IMR-90 (cell line): ENCODE data around the gene CDK5R1. TPM values are rescaled to one million over a fixed set of nuclear protein-coding genes. Genes with fewer than 3 reads are reported as not detected.

Source experiments
- ATAC-seq: fragments of 200-7000 bp; cut with Tn5 transposase; 2 replicates; pipeline ENCODE4 v1.9.1; 2020; ENCODE audit warnings: low read depth, mild to moderate bottlenecking, moderate library complexity
- BruUV-seq: library from RNA; stranded (reverse); fragments of 400-500 nt; replicated peaks from 2 replicates; lab custom pipeline; 2021; lab: Mats Ljungman, UMichigan
- CTCF ChIA-PET: fragments of 300-600 bp; formaldehyde crosslinking; extraction: SDS; loops from one replicate; lab custom pipeline; 2021; ENCODE audit warnings: antibody characterized with exemption; lab: Yijun Ruan, JAX
- POLR2A ChIA-PET: fragments of 300-600 bp; sonication (Branson Sonifier 250); formaldehyde crosslinking; loops from one replicate; lab custom pipeline; 2022; ENCODE audit warnings: antibody characterized with exemption; ENCODE audit not compliant: unreplicated experiment; lab: Charles Lee
- DNase-seq: peaks from one replicate; pipeline ENCODE4 v3.0.0; 2013
- H2AFZ ChIP-seq: replicated peaks from 2 replicates; pipeline ENCODE3; 2013; ENCODE audit warnings: low read length, mild to moderate bottlenecking; ENCODE audit not compliant: poor library complexity
- H2AK5ac ChIP-seq: 2 replicates; pipeline ENCODE4 v1.6.1; 2013; ENCODE audit warnings: low read depth, low read length, inconsistent platforms
- H2AK9ac ChIP-seq: replicated peaks from 2 replicates; pipeline ENCODE3; 2013; ENCODE audit warnings: mild to moderate bottlenecking, low read depth, low read length, moderate library complexity; ENCODE audit not compliant: poor library complexity
- H2BK120ac ChIP-seq: 2 replicates; pipeline ENCODE4 v1.6.1; 2013; ENCODE audit warnings: low read depth, low read length, inconsistent platforms
- H2BK15ac ChIP-seq: 3 replicates; pipeline ENCODE4 v1.6.1; 2013; ENCODE audit warnings: low read depth, low read length, inconsistent platforms
- H2BK20ac ChIP-seq: 2 replicates; pipeline ENCODE4 v1.6.1; 2013; ENCODE audit warnings: low read depth, mild to moderate bottlenecking, inconsistent platforms, low read length, moderate library complexity
- H2BK5ac ChIP-seq: 2 replicates; pipeline ENCODE4 v1.6.1; 2013; ENCODE audit warnings: mild to moderate bottlenecking, low read depth, low read length, inconsistent platforms; ENCODE audit not compliant: poor library complexity, severe bottlenecking
- H3K14ac ChIP-seq: replicated peaks from 2 replicates; pipeline ENCODE4 v1.6.1; 2013; ENCODE audit warnings: low read depth, low read length, inconsistent platforms
- H3K18ac ChIP-seq: 2 replicates; pipeline ENCODE4 v1.6.1; 2013; ENCODE audit warnings: low read depth, low read length, control low read depth
- H3K23ac ChIP-seq: 2 replicates; pipeline ENCODE4 v1.6.1; 2013; ENCODE audit warnings: low read depth, low read length, inconsistent platforms
- H3K27ac ChIP-seq: 2 replicates; pipeline ENCODE4 v1.5.1; 2013; ENCODE audit warnings: mild to moderate bottlenecking, control low read depth, low read length; ENCODE audit not compliant: insufficient read depth
- H3K27me3 ChIP-seq: 2 replicates; pipeline ENCODE4 v1.6.1; 2013; ENCODE audit warnings: low read length; ENCODE audit not compliant: control insufficient read depth, insufficient read depth
- H3K36me3 ChIP-seq: 2 replicates; pipeline ENCODE4 v1.6.1; 2013; ENCODE audit warnings: low read length, mixed read lengths; ENCODE audit not compliant: control insufficient read depth, insufficient read depth
- H3K4ac ChIP-seq: 2 replicates; pipeline ENCODE4 v1.6.1; 2013; ENCODE audit warnings: low read depth, low read length, inconsistent platforms
- H3K4me1 ChIP-seq: 2 replicates; pipeline ENCODE4 v1.6.1; 2013; ENCODE audit warnings: low read length, mixed read lengths; ENCODE audit not compliant: control insufficient read depth, insufficient read depth
- H3K4me2 ChIP-seq: 2 replicates; pipeline ENCODE4 v1.6.1; 2013; ENCODE audit warnings: low read depth, mild to moderate bottlenecking, control low read depth, low read length, moderate library complexity
- H3K4me3 ChIP-seq: 2 replicates; pipeline ENCODE4 v1.5.1; 2013; ENCODE audit warnings: low read depth, mild to moderate bottlenecking, control low read depth, low read length, moderate library complexity; ENCODE audit not compliant: insufficient read depth
- H3K56ac ChIP-seq: 2 replicates; pipeline ENCODE4 v1.6.1; 2013; ENCODE audit warnings: low read length, inconsistent platforms; ENCODE audit not compliant: insufficient read depth; ENCODE audit errors: extremely low read depth
- H3K79me1 ChIP-seq, 2 experiments: 2 replicates each; pipeline ENCODE4 v1.6.1; 2013; ENCODE audit warnings: low read length in 2 of 2, inconsistent platforms in 1 of 2, low read depth in 1 of 2
- H3K9ac ChIP-seq: 2 replicates; pipeline ENCODE4 v1.6.1; 2013; ENCODE audit warnings: low read depth, low read length, control low read depth
- H3K9me1 ChIP-seq: 2 replicates; pipeline ENCODE4 v1.6.1; 2013; ENCODE audit warnings: low read length, inconsistent platforms; ENCODE audit not compliant: insufficient read depth
- H3K9me3 ChIP-seq: 2 replicates; pipeline ENCODE4 v1.6.1; 2013; ENCODE audit warnings: low read length; ENCODE audit not compliant: control insufficient read depth, insufficient read depth
- H4K20me1 ChIP-seq: 2 replicates; pipeline ENCODE4 v1.6.1; 2013; ENCODE audit warnings: low read length, inconsistent platforms; ENCODE audit not compliant: insufficient read depth
- H4K5ac ChIP-seq: 2 replicates; pipeline ENCODE4 v1.6.1; 2013; ENCODE audit warnings: mild to moderate bottlenecking, low read depth, low read length, control low read depth
- H4K8ac ChIP-seq, 2 experiments: 2 replicates each; pipeline ENCODE4 v1.6.1; 2013; ENCODE audit warnings: low read depth in 2 of 2, low read length in 2 of 2, control low read depth in 1 of 2, inconsistent platforms in 1 of 2
- H4K91ac ChIP-seq: 2 replicates; pipeline ENCODE4 v1.6.1; 2013; ENCODE audit warnings: low read depth, low read length, inconsistent platforms; ENCODE audit not compliant: insufficient read depth
- BHLHE40 ChIP-seq: fragments of 150-350 bp; IDR thresholded peaks from 2 replicates; pipeline ENCODE4 v1.6.1; 2016; ENCODE audit warnings: mild to moderate bottlenecking, low read depth, low read length
- CEBPB ChIP-seq: IDR thresholded peaks from 2 replicates; pipeline ENCODE4 v1.6.1; 2012; ENCODE audit warnings: low read depth, low read length, improper control_type of control experiment
- CHD1 ChIP-seq: IDR thresholded peaks from 2 replicates; pipeline ENCODE4 v1.6.1; 2012; ENCODE audit warnings: low read depth, low read length, improper control_type of control experiment
- FOS ChIP-seq: fragments of 150-350 bp; IDR thresholded peaks from 2 replicates; pipeline ENCODE4 v1.6.1; 2016; ENCODE audit warnings: low read depth, low read length
- MAFK ChIP-seq: IDR thresholded peaks from 2 replicates; pipeline ENCODE4 v1.6.1; 2012; ENCODE audit warnings: low read depth, low read length, improper control_type of control experiment
- MAZ ChIP-seq: IDR thresholded peaks from 2 replicates; pipeline ENCODE4 v1.6.1; 2012; ENCODE audit warnings: low read depth, mild to moderate bottlenecking, low read length, improper control_type of control experiment, moderate library complexity, borderline replicate concordance
- MXI1 ChIP-seq: IDR thresholded peaks from 2 replicates; pipeline ENCODE4 v1.6.1; 2012; ENCODE audit warnings: low read depth, mild to moderate bottlenecking, low read length, moderate library complexity, borderline replicate concordance
- NFE2L2 ChIP-seq: fragments of 150-350 bp; IDR thresholded peaks from 2 replicates; pipeline ENCODE4 v1.6.1; 2016; ENCODE audit warnings: low read depth, mild to moderate bottlenecking, low read length
- POLR2A ChIP-seq: IDR thresholded peaks from 2 replicates; pipeline ENCODE4 v1.6.1; 2012; ENCODE audit warnings: mild to moderate bottlenecking, low read depth, low read length
- RAD21 ChIP-seq: IDR thresholded peaks from 2 replicates; pipeline ENCODE4 v1.6.1; 2012; ENCODE audit warnings: low read length, improper control_type of control experiment
- RCOR1 ChIP-seq: IDR thresholded peaks from 2 replicates; pipeline ENCODE4 v1.6.1; 2012; ENCODE audit warnings: mild to moderate bottlenecking, low read length, improper control_type of control experiment; ENCODE audit not compliant: insufficient replicate concordance
- RFX5 ChIP-seq: IDR thresholded peaks from 2 replicates; pipeline ENCODE4 v1.8.0; 2012; ENCODE audit warnings: low read depth, mild to moderate bottlenecking, low read length, moderate library complexity
- SMC3 ChIP-seq: fragments of 150-350 bp; IDR thresholded peaks from 2 replicates; pipeline ENCODE4 v1.6.1; 2016; ENCODE audit warnings: low read depth, mild to moderate bottlenecking, antibody characterized with exemption, low read length, moderate library complexity
- WGBS, 2 experiments: methylation state at CpG; one replicate each; pipeline versions ENCODE4 v1.1.5 to v1.1.7; 2013; ENCODE audit warnings: missing lambda C conversion rate in 2 of 2; ENCODE audit not compliant: insufficient read length in 1 of 2; ENCODE audit errors: extremely low coverage in 2 of 2; 5-methylcytosine and 5-hydroxymethylcytosine counted together
- dilution Hi-C: fragments of 300-500 bp; cut with HindIII; formaldehyde crosslinking; loops from one replicate; pipeline ENCODE4 v1.14.3; 2018; ENCODE audit warnings: low sequenced_read_pairs; ENCODE audit not compliant: unreplicated experiment
- in situ Hi-C: fragments of 300-500 bp; cut with MboI; formaldehyde crosslinking; loops from 3 replicates; pipeline ENCODE4 v1.14.3; 2019; ENCODE audit warnings: low sequenced_read_pairs, inconsistent platforms, mixed read lengths
- intact Hi-C: fragments of 100-400 bp; cut with micrococcal nuclease; formaldehyde crosslinking; loops from 2 replicates; pipeline ENCODE4 v1.10.0; 2022
- polyA plus RNA-seq, 3 experiments: library from polyadenylated mRNA; depleted of rRNA; stranded (reverse); fragments of >200 nt; gene quantifications; 2 replicates each; pipeline ENCODE4 v1.2.3, GENCODE V29; 2012; ENCODE audit warnings: low replicate concordance in 1 of 3
- total RNA-seq: library from RNA; depleted of rRNA; stranded (reverse); fragments of >200 nt; gene quantifications from 2 replicates; pipeline ENCODE4 v1.2.3, GENCODE V29; 2012
- TF ChIP-seq, protein P1 (sequence below): fragments of 150-350 bp; IDR thresholded peaks from 2 replicates; pipeline ENCODE4 v1.6.1; 2016; ENCODE audit warnings: low read depth, mild to moderate bottlenecking, low read length, moderate library complexity, borderline replicate concordance
- TF ChIP-seq, protein P2 (sequence below): fragments of 150-350 bp; IDR thresholded peaks from 2 replicates; pipeline ENCODE4 v1.6.1; 2017; ENCODE audit warnings: mild to moderate bottlenecking, antibody characterized with exemption, low read length, low read depth
- TF ChIP-seq, protein P3 (sequence below): conservative IDR thresholded peaks from 2 replicates; pipeline ENCODE4 v1.5.1; 2012; ENCODE audit warnings: mild to moderate bottlenecking, low read depth, low read length, improper control_type of control experiment

Gene CDK5R1
- total and polyA plus RNA-seq, 2 of the 4 experiments (the other 2 are of a cell fraction): 0.36 to 0.74 TPM

DNA sequence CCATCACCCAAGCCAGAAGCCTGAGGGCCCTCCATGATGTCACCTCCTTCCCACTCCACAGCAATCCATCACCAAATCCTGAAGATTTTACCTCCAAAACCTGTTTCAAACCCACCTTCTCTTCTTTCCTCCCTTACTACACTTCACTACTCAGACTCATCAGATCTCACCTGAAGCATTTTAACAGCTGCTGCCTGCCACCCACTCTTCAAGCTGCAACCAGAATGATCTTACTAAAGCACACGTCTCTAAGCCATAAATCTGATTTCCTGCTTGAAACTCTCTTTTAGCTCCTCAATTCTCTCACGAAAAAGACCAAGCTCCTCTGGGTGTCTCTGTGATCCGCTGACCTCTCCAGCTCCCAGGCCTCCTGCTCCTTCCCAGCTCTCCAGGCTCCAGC is 46.5 kb downstream of the CDK5R1 start:
- H3K9me3 ChIP-seq: no peaks in the 10 kb centered on the region
- no peaks in the 10 kb centered on the region for H3K79me1 ChIP-seq
- no peak overlapping the region for H3K23ac ChIP-seq
- H2BK20ac ChIP-seq: no peak overlapping the region
- BruUV-seq: no TSS peak
- no peak overlapping the region for H2BK15ac ChIP-seq
- H2AK5ac ChIP-seq: no peak overlapping the region
- no peak overlapping the region for H3K56ac ChIP-seq
- H2AK9ac ChIP-seq: no peak overlapping the region
- H4K20me1 ChIP-seq: no peaks in the 10 kb centered on the region
- no peak overlapping the region for H3K9ac ChIP-seq
- H4K8ac ChIP-seq: no peak overlapping the region
- intact Hi-C loops: no loop called here
- no peak overlapping the region for H2BK120ac ChIP-seq
- H3K4me3 ChIP-seq: no peak overlapping the region
- H3K9me1 ChIP-seq: no peaks in the 10 kb centered on the region
- ATAC-seq: no peak
- no peak overlapping the region for H4K5ac ChIP-seq
- dilution Hi-C loops: no loop called here
- H3K18ac ChIP-seq: no peak overlapping the region
- no peak for DNase-seq
- no peak overlapping the region for H4K91ac ChIP-seq
- H2AFZ ChIP-seq: no peak overlapping the region
- no peak overlapping the region for H3K14ac ChIP-seq
- H3K4me1 ChIP-seq: peaks cover 1% of the 10 kb centered on the region; the same call in 1 of the 2 replicates
- H3K4ac ChIP-seq: no peak overlapping the region
- ChIA-PET POLR2A (no interaction called here), CTCF (no interaction called here)
- peaks cover 9% of the 10 kb centered on the region for H3K27me3 ChIP-seq
- H3K27ac ChIP-seq: no peak overlapping the region
- WGBS, 2 experiments: 46% methylated on average over 3 of the region's 3 CpGs; no CpG with 5 or more reads in 1 of the 2 experiments
- H2BK5ac ChIP-seq: no peak overlapping the region
- H3K4me2 ChIP-seq: no peak overlapping the region
- in situ Hi-C loops: no loop called here
- H3K36me3 ChIP-seq: no peaks in the 10 kb centered on the region
- TF ChIP-seq, protein P1, sequence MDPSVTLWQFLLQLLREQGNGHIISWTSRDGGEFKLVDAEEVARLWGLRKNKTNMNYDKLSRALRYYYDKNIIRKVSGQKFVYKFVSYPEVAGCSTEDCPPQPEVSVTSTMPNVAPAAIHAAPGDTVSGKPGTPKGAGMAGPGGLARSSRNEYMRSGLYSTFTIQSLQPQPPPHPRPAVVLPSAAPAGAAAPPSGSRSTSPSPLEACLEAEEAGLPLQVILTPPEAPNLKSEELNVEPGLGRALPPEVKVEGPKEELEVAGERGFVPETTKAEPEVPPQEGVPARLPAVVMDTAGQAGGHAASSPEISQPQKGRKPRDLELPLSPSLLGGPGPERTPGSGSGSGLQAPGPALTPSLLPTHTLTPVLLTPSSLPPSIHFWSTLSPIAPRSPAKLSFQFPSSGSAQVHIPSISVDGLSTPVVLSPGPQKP: no peak
- TF ChIP-seq CHD1 (no peak), BHLHE40 (no peak), FOS (no peak), RAD21 (no peak), MAFK (no peak), RFX5 (no peak), SMC3 (no peak), CEBPB (no peak), POLR2A (no peak), MAZ (no peak), NFE2L2 (no peak), MXI1 (no peak), RCOR1 (no peak)
- TF ChIP-seq, protein P2, sequence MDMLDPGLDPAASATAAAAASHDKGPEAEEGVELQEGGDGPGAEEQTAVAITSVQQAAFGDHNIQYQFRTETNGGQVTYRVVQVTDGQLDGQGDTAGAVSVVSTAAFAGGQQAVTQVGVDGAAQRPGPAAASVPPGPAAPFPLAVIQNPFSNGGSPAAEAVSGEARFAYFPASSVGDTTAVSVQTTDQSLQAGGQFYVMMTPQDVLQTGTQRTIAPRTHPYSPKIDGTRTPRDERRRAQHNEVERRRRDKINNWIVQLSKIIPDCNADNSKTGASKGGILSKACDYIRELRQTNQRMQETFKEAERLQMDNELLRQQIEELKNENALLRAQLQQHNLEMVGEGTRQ: no peak
- TF ChIP-seq, protein P3, sequence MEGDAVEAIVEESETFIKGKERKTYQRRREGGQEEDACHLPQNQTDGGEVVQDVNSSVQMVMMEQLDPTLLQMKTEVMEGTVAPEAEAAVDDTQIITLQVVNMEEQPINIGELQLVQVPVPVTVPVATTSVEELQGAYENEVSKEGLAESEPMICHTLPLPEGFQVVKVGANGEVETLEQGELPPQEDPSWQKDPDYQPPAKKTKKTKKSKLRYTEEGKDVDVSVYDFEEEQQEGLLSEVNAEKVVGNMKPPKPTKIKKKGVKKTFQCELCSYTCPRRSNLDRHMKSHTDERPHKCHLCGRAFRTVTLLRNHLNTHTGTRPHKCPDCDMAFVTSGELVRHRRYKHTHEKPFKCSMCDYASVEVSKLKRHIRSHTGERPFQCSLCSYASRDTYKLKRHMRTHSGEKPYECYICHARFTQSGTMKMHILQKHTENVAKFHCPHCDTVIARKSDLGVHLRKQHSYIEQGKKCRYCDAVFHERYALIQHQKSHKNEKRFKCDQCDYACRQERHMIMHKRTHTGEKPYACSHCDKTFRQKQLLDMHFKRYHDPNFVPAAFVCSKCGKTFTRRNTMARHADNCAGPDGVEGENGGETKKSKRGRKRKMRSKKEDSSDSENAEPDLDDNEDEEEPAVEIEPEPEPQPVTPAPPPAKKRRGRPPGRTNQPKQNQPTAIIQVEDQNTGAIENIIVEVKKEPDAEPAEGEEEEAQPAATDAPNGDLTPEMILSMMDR: no peak
